HG03139 (cell line): ENCODE results near the gene POU3F3.

Source experiments
- ATAC-seq: cut with Tn5 transposase; IDR thresholded peaks from one replicate; pipeline ENCODE4 v1.9.1; 2021; ENCODE audit not compliant: unreplicated experiment

The POU3F3 gene

GRCh38 chr2:104872866-104873688 is 19.2 kb downstream of the POU3F3 start:
- ATAC-seq: peak; percentile 80

- no peak for ATAC-seq
These were observed 19.8 kb downstream of the POU3F3 start for GRCh38 chr2:104873689-104874054.

GRCh38 chr2:104874230-104874629 is 20.3 kb downstream of the POU3F3 start:
- ATAC-seq: no peak

GRCh38 chr2:104875262-104875661 is 21.3 kb downstream of the POU3F3 start:
- no peak for ATAC-seq

- ATAC-seq: no peak
These were observed 23.0 kb downstream of the POU3F3 start for GRCh38 chr2:104876606-104877570.

- ATAC-seq: no peak
These were observed 25.1 kb downstream of the POU3F3 start for GRCh38 chr2:104878863-104879512.

GRCh38 chr2:104880076-104880475 is 26.2 kb downstream of the POU3F3 start:
- no peak for ATAC-seq

- no peak for ATAC-seq
These were observed 29.4 kb downstream of the POU3F3 start for GRCh38 chr2:104883357-104883756.

GRCh38 chr2:104885119-104885782 is 31.3 kb downstream of the POU3F3 start:
- no peak for ATAC-seq

- no peak for ATAC-seq
These were observed 33.8 kb downstream of the POU3F3 start for GRCh38 chr2:104887676-104888075.

GRCh38 chr2:104888489-104889258 is 34.8 kb downstream of the POU3F3 start:
- no peak for ATAC-seq

GRCh38 chr2:104889291-104889959 is 35.5 kb downstream of the POU3F3 start:
- ATAC-seq: no peak

GRCh38 chr2:104889960-104890684 is 36.2 kb downstream of the POU3F3 start:
- ATAC-seq: no peak

GRCh38 chr2:104890685-104891069 is 36.8 kb downstream of the POU3F3 start:
- ATAC-seq: no peak

GRCh38 chr2:104891145-104891544 is 37.2 kb downstream of the POU3F3 start:
- no peak for ATAC-seq

GRCh38 chr2:104896446-104896845 is 42.5 kb downstream of the POU3F3 start:
- ATAC-seq: no peak

- no peak for ATAC-seq
These were observed 43.7 kb downstream of the POU3F3 start for GRCh38 chr2:104897515-104898184.

- ATAC-seq: no peak
These were observed 46.7 kb downstream of the POU3F3 start for GRCh38 chr2:104900608-104901007.
